GM12801 (cell line): Measurements from ENCODE around the gene SS18.

Source experiments
- TF ChIP-seq, protein P1 (sequence below): IDR thresholded peaks from one replicate; pipeline ENCODE4 v1.5.1; 2011; ENCODE audit warnings: control low read depth; ENCODE audit not compliant: insufficient read length; ENCODE audit errors: extremely low read depth

SS18 gene, protein sequence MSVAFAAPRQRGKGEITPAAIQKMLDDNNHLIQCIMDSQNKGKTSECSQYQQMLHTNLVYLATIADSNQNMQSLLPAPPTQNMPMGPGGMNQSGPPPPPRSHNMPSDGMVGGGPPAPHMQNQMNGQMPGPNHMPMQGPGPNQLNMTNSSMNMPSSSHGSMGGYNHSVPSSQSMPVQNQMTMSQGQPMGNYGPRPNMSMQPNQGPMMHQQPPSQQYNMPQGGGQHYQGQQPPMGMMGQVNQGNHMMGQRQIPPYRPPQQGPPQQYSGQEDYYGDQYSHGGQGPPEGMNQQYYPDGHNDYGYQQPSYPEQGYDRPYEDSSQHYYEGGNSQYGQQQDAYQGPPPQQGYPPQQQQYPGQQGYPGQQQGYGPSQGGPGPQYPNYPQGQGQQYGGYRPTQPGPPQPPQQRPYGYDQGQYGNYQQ

GRCh38 chr18:26090130-26091046 is at the start of gene SS18:
Gene SS18, minus strand, starts transcription at chr18:26090613. Its CDS starts 44 bp downstream, at chr18:26090569.
- TF ChIP-seq, protein P1, sequence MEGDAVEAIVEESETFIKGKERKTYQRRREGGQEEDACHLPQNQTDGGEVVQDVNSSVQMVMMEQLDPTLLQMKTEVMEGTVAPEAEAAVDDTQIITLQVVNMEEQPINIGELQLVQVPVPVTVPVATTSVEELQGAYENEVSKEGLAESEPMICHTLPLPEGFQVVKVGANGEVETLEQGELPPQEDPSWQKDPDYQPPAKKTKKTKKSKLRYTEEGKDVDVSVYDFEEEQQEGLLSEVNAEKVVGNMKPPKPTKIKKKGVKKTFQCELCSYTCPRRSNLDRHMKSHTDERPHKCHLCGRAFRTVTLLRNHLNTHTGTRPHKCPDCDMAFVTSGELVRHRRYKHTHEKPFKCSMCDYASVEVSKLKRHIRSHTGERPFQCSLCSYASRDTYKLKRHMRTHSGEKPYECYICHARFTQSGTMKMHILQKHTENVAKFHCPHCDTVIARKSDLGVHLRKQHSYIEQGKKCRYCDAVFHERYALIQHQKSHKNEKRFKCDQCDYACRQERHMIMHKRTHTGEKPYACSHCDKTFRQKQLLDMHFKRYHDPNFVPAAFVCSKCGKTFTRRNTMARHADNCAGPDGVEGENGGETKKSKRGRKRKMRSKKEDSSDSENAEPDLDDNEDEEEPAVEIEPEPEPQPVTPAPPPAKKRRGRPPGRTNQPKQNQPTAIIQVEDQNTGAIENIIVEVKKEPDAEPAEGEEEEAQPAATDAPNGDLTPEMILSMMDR: no peak

DNA sequence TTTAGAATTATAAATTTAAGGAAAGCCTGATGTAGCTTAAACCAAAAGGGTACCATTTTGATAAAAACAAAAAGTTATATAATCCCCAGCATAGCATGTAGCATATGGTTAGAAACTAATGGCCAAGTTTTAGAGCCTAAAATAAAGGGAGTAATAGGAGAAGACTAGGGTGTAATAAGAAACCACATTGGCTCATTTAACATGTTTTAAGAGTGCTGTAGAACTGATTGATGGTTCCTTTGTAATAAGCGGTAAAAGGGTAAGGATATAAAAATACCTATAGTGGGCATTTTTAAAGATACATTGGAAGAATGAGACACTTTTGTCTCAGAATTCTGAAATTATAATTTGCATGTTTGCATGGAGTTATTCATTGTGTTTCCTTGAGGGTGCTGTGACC is 45.1 kb upstream of the SS18 start:
- TF ChIP-seq, protein P1: no peak

GRCh38 chr18:26134107-26134506 is 43.7 kb upstream of the SS18 start:
- TF ChIP-seq, protein P1: no peak

GRCh38 chr18:26133652-26134051 is 43.2 kb upstream of the SS18 start, which contains the start of gene PSMA8:
Gene PSMA8, plus strand, starts transcription at chr18:26133869. Its CDS starts 97 bp downstream, at chr18:26133966.
- TF ChIP-seq, protein P1: no peak

GRCh38 chr18:26127786-26128185 is 37.4 kb upstream of the SS18 start:
- TF ChIP-seq, protein P1: no peak

DNA sequence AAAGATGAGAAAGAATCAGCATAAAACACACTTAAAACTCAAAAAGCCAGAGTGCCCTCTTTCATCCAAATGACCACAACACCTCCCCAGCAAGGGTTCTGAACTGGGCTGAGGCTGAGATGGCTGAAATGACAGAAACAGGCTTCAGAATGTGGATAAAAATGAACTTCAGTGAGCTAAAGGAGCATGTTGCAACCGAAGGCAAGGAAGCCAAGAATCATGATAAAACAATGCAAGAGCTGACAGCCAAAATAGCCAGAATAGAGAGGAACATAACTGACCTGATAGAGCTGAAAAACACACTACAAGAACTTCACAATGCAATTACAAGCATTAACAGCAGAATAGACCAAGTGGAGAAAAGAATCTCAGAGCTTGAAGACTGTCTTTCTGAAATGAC is 31.1 kb upstream of the SS18 start:
- TF ChIP-seq, protein P1: no peak

- TF ChIP-seq, protein P1: no peak
Measured at GRCh38 chr18:26119246-26119645, 28.8 kb upstream of the SS18 start.
